GM19372 (cell line): ENCODE results near the gene AMH.

ENCODE experiments used
- ATAC-seq: cut with Tn5 transposase; IDR thresholded peaks from one replicate; pipeline ENCODE4 v1.9.1; 2021; ENCODE audit warnings: mild to moderate bottlenecking, low read depth, moderate library complexity; ENCODE audit not compliant: unreplicated experiment

Gene AMH

DNA sequence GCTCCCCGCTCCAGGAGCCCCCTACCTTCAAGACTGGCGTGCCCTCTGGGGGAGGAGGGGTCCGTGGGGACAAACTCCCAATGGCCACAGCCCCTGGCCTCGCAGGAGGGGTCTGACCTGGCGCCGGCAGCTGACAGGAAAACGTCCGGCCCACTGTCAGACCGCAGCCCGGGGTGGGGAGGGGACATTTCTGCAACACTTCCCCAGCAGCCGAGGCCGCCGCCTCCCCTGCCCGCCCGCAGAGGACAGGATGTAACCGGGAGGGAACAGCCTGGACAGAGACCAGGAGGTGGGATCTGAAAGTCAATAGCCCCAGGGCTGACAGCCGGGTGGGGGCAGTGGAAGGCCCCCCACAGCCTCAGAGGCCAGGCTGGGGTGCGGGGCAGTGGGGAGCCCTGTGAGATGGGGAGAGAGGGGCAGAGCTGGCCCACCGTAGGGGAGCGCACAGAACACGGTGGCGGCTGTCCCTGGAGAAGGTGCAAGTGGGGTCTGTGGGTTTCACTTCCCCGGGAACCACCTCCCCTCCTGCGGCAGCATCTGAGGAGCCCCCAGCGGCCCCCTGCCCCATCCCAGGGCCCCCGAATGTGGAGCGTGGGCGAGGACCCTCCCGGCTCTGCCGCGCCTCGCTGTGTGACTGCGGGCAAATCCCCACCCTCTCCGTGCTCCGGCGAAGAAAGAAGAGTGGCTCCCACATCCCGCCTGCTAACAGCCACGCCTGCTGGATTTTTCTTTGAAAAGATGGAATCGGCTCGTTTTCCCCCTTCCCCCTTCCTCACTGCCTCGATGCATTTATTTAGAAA lies 33.1 kb downstream of the AMH start, which contains the start of gene PEAK3:
Gene PEAK3, minus strand, starts transcription at position 114 of the 800 bp plus-strand sequence. CDS start 1,244 bp downstream, outside the sequence.
- no peak for ATAC-seq

DNA sequence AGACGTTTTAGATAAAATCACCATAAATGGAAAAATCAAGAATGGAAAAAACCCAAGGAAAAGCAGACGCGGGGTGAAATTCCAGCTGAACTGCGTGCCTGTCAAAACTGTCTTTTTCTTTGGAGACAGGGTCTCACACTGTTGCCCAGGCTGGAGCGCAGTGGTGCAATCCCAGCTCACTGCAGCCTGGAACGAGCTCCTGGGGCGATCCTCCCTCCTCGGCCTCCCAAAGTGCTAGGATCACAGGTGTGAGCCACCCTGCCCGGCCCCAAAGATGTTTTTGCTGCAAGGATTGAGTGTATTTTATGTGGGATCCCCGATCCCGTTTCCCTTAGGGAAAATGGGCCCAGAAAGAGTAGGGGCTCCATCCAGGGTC lies 33.7 kb downstream of the AMH start:
- ATAC-seq: no peak

DNA sequence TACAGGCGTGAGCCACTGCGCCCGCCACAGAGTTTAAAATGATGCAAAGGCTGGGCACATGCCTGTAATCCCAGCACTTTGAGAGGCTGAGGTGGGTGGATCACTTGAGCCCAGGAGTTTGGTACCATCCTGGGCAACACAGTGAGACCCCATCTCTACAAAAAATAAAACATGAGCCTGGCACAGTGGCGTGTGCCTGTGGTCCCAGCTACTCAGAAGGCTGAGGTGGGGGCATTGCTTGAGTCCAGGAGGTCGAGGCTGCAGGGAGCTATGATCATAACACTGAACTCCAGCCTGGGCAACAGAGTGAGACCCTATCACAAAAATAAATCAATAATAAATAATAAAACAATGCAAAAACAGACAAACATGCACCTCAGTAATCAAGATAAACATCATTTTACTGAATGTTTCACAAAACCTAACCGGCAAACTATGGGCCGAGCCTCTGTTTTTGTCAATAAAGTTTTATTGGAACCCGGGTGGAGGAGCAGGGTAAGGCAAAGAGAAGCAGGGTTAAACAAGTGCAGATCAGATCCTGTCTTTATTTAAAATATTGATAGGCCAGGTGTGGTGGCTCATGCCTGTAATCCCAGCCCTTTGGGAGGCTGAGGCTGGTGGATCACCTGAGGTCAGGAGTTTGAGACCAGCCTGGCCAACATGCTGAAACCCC lies 34.8 kb downstream of the AMH start:
- ATAC-seq: no peak

DNA sequence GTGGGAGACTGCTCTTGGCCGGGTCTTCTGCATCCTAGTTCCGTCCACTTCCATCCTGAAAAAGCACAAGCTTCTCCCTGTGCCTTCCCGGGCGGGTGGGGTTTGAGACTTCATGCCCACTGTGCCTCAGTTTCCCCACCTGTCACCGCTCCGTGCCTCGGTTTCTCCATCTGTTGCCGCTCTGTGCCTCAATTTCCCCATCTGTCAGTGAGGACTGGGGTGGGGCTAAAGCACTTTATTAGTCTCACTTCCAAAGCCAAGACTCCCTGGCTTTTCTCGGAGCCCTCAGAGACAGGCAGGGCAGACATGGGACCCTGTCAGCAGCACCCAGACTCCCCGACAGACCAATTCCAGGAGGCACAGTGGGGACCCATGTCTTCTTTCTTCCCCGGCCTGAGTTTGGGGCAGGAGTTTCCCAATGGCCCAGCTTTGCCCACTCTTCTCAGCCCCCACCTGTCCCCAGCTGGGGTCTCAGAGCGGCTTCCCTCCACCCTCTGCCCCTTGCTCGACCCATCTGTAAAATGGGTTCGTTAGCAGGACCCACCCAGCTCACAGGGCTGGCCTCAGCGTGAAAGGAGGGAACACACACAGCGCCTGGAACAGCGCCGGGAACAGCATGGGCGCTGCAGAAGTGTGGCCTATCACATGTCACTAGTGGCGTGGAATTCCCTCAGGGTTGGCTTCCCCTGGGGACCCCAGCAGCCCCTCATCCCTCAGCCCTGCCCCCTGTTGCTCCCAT lies 37.4 kb downstream of the AMH start:
- ATAC-seq: no peak

DNA sequence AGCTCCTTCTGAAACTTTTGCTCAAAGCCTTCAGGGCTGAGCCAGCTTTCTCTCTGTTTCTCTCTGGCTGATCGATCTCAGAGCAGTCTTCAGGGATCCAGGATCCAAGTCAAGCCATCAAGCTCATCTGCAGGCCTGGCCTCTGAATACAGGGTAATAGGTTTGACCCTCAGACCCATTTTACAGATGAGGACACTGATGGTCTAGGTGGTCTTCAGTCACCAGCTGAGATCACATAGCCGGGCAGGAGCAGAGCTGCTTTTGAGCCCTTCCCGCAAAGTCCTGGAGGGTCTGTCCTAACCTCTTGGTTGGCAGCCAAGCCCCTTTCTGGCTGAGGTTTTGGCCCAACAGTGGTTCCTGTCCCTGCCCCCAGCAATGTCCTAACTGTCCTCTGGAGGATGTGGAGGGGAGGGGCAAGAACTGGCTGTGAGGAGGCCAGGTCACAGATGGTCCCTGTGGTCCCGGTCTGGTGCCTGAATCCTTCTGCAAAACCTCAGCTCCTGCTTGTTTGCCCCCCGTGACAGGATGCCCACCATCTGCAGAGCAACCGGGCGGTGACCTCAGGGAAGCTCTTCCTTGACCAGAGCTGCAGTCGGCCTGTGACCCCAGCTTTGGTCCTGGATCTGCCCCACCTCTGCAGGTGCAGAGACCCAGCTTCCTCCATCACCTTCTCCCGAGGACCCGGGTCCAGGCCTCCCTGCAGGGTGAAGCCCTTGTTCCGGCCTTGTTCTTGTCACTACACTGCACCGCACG lies 38.6 kb downstream of the AMH start:
- no peak for ATAC-seq

DNA sequence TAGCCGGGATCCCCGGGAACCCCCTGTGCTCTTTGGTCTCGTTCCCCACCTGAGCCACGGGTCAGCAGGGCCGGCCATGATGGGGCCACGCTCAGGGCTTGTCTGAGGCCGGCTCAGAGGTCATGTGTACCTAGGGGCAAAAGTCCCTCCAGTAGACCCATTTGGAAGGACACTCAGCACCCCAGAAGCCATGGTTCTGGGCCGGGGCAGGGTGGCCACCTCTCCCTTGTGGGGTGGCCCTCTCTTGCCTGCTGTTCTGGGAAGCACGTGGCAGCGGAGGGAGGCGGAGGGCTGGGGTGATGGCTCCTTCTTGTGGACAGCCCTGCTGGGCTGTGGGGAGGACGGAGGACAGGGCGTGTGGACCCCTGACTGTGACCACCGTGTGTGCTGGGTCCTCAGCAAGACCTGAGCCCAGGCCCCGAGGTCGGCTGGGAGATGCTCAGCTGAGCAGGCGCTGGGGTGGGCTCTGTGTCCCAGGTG lies 39.3 kb downstream of the AMH start:
- ATAC-seq: no peak

- ATAC-seq: no peak
Observed at GRCh38 chr19:2288818-2289713, 39.9 kb downstream of the AMH start.

DNA sequence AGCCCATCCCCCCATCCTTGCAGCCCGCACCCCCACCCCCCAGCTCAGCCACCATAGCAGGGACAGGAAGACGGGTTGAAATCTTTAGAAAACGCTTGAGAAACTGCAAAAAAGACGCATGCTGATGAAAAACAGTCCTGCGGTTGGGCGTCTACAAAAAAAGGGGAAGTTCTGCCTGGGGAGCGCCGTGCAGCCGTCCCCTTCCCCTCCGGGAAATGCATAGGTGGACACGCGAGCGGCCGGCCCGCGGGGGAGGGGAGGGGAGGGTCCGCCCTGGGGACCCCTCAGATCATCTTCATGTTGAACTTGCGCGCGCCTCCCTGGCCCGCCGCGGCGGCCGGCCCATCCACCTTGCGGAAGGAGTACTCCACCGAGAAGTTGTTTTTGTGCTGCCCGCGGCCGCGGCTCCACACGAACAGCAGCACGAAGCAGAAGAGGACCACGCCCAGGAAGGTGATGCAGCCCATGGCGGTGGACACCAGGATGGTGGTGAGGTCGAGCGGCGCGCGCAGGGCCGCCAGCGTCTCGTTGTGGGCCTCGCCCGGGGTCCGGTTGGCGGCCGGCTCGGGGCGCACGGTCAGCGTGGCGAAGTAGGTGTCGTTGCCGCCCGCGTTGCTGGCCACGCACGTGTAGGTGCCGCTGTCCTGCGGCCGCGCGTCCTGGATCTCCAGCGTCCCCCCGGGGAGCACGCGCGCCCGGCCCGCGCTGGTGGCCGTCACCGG lies 40.8 kb downstream of the AMH start:
- no peak for ATAC-seq

DNA sequence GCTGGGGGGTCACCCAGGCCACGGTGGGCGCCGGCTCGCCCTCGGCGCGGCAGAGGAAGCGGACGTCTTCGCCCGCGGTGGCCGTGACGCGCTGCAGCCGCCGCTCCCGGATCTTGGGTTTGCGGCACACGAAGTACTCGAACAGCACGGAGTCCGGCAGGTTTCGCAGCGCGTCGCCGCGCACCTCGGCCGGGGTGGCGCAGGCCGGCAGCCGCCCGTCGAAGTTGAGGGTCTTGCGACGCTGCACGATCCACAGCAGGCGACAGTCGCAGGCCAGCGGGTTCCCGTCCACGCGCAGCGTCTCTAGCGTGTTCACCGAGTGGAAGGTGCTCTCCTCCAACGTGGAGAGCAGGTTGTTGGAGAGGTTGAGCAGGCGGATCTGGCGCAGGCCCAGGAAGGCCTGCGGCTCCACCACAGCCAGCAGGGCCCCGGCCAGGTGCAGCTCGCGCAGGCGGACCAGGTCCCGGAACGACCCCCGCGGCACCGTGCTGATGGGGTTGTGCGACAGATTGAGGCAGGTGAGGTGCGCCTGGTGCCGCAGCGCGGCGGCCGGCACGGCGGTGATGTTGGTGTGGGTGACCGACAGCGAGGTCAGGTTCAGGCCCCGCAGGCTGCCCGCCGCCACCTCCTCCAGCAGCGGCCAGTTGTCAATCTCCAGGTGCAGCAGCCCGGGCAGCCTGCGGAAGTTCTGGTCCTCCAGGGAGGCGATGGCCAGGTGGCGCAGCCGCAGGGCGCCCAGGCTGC lies 41.5 kb downstream of the AMH start:
- ATAC-seq: no peak

- ATAC-seq: no peak
Observed at GRCh38 chr19:2291185-2291751, 42.1 kb downstream of the AMH start.

DNA sequence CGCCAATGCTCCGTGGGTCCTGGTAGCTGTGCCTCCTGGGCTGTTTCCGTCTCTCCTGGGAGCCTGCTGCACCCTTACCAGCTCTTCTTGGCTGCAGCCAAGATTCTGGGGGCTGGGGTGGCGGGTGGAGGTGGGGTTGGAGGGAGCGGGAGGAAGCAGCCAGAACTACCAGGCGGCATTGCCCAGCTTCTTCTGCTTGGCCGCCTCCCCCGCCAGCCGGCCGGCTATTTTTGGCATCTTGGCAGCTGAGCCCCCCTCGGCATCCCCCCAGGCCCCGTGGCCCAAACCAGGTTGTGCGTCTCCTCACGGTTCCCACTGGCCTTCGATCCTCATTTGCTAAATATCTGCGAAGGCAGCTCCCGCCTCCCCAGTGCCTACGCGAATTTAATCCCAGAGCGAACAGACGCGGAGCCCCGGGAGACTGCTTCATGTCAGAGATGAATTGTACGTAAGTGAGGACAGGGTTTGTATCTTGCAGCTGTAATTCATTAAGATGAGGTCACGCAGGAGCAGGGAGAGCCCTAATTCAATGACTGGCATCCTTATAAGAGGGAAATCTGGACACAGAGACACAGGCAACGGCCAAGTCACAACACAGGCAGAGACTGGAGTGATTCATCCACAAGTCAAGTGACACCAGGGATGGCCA lies 45.7 kb downstream of the AMH start:
- no peak for ATAC-seq

DNA sequence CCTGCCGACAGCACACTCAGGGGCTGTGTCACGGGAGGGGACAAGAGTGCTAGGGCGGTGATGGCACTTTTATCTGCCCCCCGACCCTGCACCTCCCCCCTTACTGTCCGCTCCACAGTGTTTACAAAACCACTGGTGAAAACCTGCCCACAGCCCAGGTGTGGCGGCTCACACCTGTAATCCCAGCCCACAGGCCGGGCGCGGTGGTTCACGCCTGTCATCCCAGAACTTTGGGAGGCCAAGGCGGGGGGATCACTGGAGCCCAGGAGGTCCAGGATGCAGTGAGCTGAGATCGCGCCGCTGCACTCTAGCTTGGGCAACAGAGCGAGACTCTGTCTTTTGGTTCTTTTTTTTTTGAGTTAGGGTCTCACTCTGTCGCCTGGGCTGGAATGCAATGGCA lies 47.0 kb downstream of the AMH start:
- no peak for ATAC-seq

DNA sequence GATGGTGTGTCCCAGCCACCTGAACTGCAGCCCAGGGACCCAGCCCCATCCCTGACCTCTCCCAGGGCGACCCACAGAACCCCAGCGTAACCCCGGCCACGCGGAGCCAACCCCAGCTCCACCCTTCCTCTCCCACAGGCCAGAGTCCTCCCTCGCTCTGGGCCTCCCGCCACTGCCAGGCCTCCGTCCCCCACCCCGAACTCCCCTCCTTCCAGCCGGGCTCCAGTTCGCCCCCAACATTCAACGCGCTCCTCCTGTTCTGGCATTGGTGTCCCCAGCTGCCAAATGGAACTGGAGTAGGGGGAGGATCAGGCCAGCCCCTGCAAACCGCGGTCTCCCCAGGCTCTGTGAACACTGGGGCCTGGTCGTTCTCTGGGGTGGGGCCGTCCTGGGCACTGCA lies 51.4 kb downstream of the AMH start:
- ATAC-seq: no peak
